PFSK-1 (cell line): ENCODE data around the gene MOK.

Experiments
- FOXP2 ChIP-seq: optimal IDR thresholded peaks from 2 replicates; pipeline ENCODE3; 2011; ENCODE audit warnings: borderline replicate concordance, control low read depth, inconsistent platforms; ENCODE audit not compliant: insufficient read depth; ENCODE audit errors: extremely low read length, extremely low read depth
- POLR2AphosphoS5 ChIP-seq: IDR thresholded peaks from 2 replicates; pipeline ENCODE4 v1.6.1; 2012; ENCODE audit warnings: low read depth, mild to moderate bottlenecking, control low read depth, low read length, moderate library complexity
- REST ChIP-seq, 2 experiments: IDR thresholded peaks; 2 replicates each; pipeline versions ENCODE4 v1.6.1 to v1.8.0; 2011 to 2012; ENCODE audit warnings: low read depth in 2 of 2, low read length in 2 of 2, control low read depth in 1 of 2, inconsistent platforms in 1 of 2, mild to moderate bottlenecking in 1 of 2, moderate library complexity in 1 of 2; ENCODE audit not compliant: insufficient read depth in 1 of 2
- SIN3A ChIP-seq: IDR thresholded peaks from 2 replicates; pipeline ENCODE4 v1.6.1; 2012; ENCODE audit warnings: mild to moderate bottlenecking, low read length, moderate library complexity, borderline replicate concordance; ENCODE audit not compliant: insufficient read depth
- TAF1 ChIP-seq: IDR thresholded peaks from 2 replicates; pipeline ENCODE4 v1.6.1; 2012; ENCODE audit warnings: low read length, control low read depth, borderline replicate concordance; ENCODE audit not compliant: insufficient read depth

Gene MOK

GRCh38 chr14:102196902-102197230 lies 108.1 kb downstream of the MOK start:
- TF ChIP-seq FOXP2, result no peak
- TF ChIP-seq TAF1, result no peak
- TF ChIP-seq REST (IDR thresholded peaks at IDR 0.05; ENCODE audit: insufficient read depth in 1 of 2, low read depth in 2 of 2, low read length in 2 of 2), result no peak
- TF ChIP-seq POLR2AphosphoS5, result no peak
- no peak for TF ChIP-seq SIN3A

GRCh38 chr14:102196039-102196901 lies 108.7 kb downstream of the MOK start:
- TF ChIP-seq SIN3A, result no peak
- TF ChIP-seq POLR2AphosphoS5, result no peak
- no peak for TF ChIP-seq TAF1
- no peak for TF ChIP-seq FOXP2
- TF ChIP-seq REST (IDR thresholded peaks at IDR 0.05; ENCODE audit: insufficient read depth in 1 of 2, low read depth in 2 of 2, low read length in 2 of 2), result no peak

GRCh38 chr14:102195446-102195845 lies 109.5 kb downstream of the MOK start:
- TF ChIP-seq SIN3A, result no peak
- TF ChIP-seq POLR2AphosphoS5, result no peak
- TF ChIP-seq TAF1, result no peak
- no peak for TF ChIP-seq REST (IDR thresholded peaks at IDR 0.05; ENCODE audit: insufficient read depth in 1 of 2, low read depth in 2 of 2, low read length in 2 of 2)
- TF ChIP-seq FOXP2, result no peak

- TF ChIP-seq REST (IDR thresholded peaks at IDR 0.05; ENCODE audit: insufficient read depth in 1 of 2, low read depth in 2 of 2, low read length in 2 of 2) (no peak), FOXP2 (no peak), SIN3A (no peak), POLR2AphosphoS5 (no peak), TAF1 (no peak)
These were observed 110.1 kb downstream of the MOK start for GRCh38 chr14:102194856-102195255.
